Esophagus muscularis mucosa (tissue), 4 donors: ENCODE measurements around the gene NFATC1. TPM values are rescaled to one million over a fixed set of nuclear protein-coding genes. Genes with fewer than 3 reads are reported as not detected.

Experiments
- DNase-seq: peaks from one replicate; pipeline ENCODE4 v3.0.0-alpha.2; 2017; ENCODE audit errors: extremely low spot score
- H3K27ac ChIP-seq, 4 donors: fragments of 200-600 bp; sonication (generic); replicated peaks in 1 of 4; 1 replicate in 3 of 4; 2 replicates in 1 of 4; pipeline ENCODE4 v1.5.1; 2016 to 2019; ENCODE audit warnings: mild to moderate bottlenecking in 1 of 4
- H3K27me3 ChIP-seq, 4 donors: fragments of 200-600 bp; sonication (generic); one replicate each; pipeline versions ENCODE4 v1.5.1 to v1.6.0; 2016 to 2019
- H3K36me3 ChIP-seq, 4 donors: fragments of 200-600 bp; sonication (generic); one replicate each; pipeline ENCODE4 v1.5.1; 2016 to 2019
- H3K4me1 ChIP-seq, 4 donors: fragments of 200-600 bp; sonication (generic); one replicate each; pipeline ENCODE4 v1.5.1; 2016 to 2019
- H3K4me3 ChIP-seq, 4 donors: fragments of 200-600 bp; sonication (generic); 1 replicate in 2 of 4; 2 replicates in 2 of 4; pipeline ENCODE4 v1.5.1; 2016 to 2019; ENCODE audit warnings: mild to moderate bottlenecking in 4 of 4, moderate library complexity in 1 of 4
- H3K9me3 ChIP-seq, 4 donors: fragments of 200-600 bp; sonication (generic); 1 replicate in 3 of 4; 2 replicates in 1 of 4; pipeline ENCODE4 v1.5.1; 2016 to 2019
- CTCF ChIP-seq, 3 experiments: fragments of 200-600 bp in 2 of 3; fragments of 450-650 bp in 1 of 3; sonication (generic) in 2 of 3; IDR thresholded peaks; one replicate each; pipeline ENCODE4 v1.5.1; 2017 to 2019; ENCODE audit warnings: antibody characterized with exemption in 3 of 3, mild to moderate bottlenecking in 2 of 3, moderate library complexity in 1 of 3
- EP300 ChIP-seq: sonication (generic); formaldehyde crosslinking; IDR thresholded peaks from one replicate; pipeline ENCODE4 v1.6.1; 2017; ENCODE audit warnings: antibody characterized with exemption
- POLR2A ChIP-seq: fragments of 450-650 bp; IDR thresholded peaks from one replicate; pipeline ENCODE4 v1.6.1; 2017; ENCODE audit warnings: antibody characterized with exemption, moderate library complexity, mild to moderate bottlenecking, low read depth
- POLR2AphosphoS5 ChIP-seq, 2 donors: sonication (generic); formaldehyde crosslinking; IDR thresholded peaks; one replicate each; pipeline ENCODE4 v1.6.1; 2017; ENCODE audit warnings: antibody characterized with exemption in 2 of 2
- WGBS: methylation state at CpG from one replicate; pipeline ENCODE4 v1.1.5; 2018; 5-methylcytosine and 5-hydroxymethylcytosine counted together
- intact Hi-C: fragments of 100-400 bp; cut with DNase I; formaldehyde crosslinking; loops from one replicate; pipeline ENCODE4 v1.15.1; 2023
- total RNA-seq, 4 donors: library from RNA; depleted of rRNA; stranded (reverse); fragments of >200 nt; gene quantifications; one replicate each; pipeline versions ENCODE4 v1.1.0 to v1.2.1, GENCODE V29; 2016

The NFATC1 gene
- total RNA-seq, 4 donors from 2014 or later = 15.0 to 22.0 (median 17.8) TPM

DNA sequence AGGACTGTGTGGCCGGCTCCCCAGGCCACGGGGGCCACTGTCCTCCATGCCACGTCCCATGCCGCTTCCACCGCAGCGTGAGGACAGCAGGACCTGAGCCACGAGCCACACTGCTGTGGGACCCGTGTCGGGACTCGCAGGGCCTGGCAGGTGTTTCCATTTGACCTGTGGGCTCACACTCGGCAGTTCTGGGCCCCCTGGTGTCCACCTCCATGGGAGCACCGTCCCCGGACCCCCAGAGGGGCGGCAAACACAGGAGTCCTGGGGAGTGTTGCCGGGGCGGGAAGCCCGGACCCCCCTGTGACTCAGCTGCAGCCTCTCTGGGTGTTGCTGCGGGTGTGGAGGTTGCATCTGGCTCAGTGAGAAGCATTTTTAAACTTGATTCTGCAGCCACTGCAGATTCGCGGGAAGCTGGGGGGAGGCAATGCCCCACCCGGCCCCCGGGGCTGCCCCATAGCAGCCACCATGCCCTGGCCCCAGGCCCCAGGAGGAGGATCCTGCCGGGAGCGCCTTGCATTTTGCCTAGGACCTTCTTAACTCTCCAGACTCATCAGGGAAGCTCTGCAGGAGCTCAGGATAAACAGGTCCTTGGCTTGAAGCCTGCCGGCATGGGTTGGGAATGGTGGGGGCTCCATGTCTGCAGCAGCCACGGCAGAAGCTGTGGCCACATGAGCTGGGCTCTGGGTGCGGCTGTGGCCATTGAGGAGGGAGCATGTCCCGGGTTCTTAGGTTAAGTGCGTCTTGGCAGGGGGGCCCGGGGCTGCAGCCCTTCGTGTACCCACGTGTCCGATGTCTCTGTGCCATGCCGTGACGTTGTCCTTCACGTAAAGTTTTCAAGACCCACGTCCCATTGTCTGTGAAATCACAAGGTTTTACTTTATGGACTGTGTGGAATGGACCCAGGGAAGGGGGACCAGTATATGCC, 30.9 kb downstream of the NFATC1 start:
- 70% methylated on average over 22 of the region's 37 CpGs for WGBS

GRCh38 chr18:79427368-79428225, 31.9 kb downstream of the NFATC1 start:
- TF ChIP-seq POLR2AphosphoS5 (IDR thresholded peaks at IDR 0.05) (no peak), POLR2A (no peak)
- WGBS = 76% methylated on average over 24 of the region's 29 CpGs
- no peak for DNase-seq
- Histone ChIP-seq H3K9me3 (no peaks in the 10 kb centered on the region), H3K4me1 (peaks cover 8 to 37% (median 32%) of the 10 kb centered on the region in 4 donors), H3K4me3 (no peak overlapping the region), H3K27ac (no peak overlapping the region), H3K27me3 (no peaks in the 10 kb centered on the region), H3K36me3 (peaks cover 0 to 13% (median 7%) of the 10 kb centered on the region in 4 donors)
- intact Hi-C loops = no loop called here

More for the DNA sequence above, 30.9 kb downstream of the NFATC1 start:
- Histone ChIP-seq H3K27me3 (no peaks in the 10 kb centered on the region), H3K36me3 (peaks cover 0 to 12% (median 6%) of the 10 kb centered on the region in 4 donors), H3K9me3 (no peaks in the 10 kb centered on the region), H3K4me3 (no peak overlapping the region), H3K4me1 (peaks cover 8 to 46% (median 41%) of the 10 kb centered on the region in 4 donors), H3K27ac (no peak overlapping the region)
- DNase-seq = no peak
- TF ChIP-seq CTCF (IDR thresholded peaks at IDR 0.05) (no peak), POLR2A (no peak), POLR2AphosphoS5 (IDR thresholded peaks at IDR 0.05) (no peak), EP300 (no peak)
- intact Hi-C loops = no loop called here

- intact Hi-C loops = no loop called here
- peaks cover 0 to 18% (median 10%) of the 10 kb centered on the region in 4 donors for H3K36me3 ChIP-seq
- H3K9me3 ChIP-seq = no peaks in the 10 kb centered on the region
- peaks cover 6 to 30% (median 25%) of the 10 kb centered on the region in 4 donors for H3K4me1 ChIP-seq
- TF ChIP-seq EP300 (no peak), POLR2A (no peak), POLR2AphosphoS5 (IDR thresholded peaks at IDR 0.05) (no peak), CTCF (IDR thresholded peaks at IDR 0.05) (no peak)
- no peaks in the 10 kb centered on the region for H3K27me3 ChIP-seq
- H3K27ac ChIP-seq = no peak overlapping the region
- no peak overlapping the region for H3K4me3 ChIP-seq
- 82% methylated on average over 10 of the region's 10 CpGs for WGBS
- DNase-seq = no peak
Observed at GRCh38 chr18:79428287-79428686, 32.6 kb downstream of the NFATC1 start.

GRCh38 chr18:79429381-79429780, 33.7 kb downstream of the NFATC1 start:
- no peak for DNase-seq
- Histone ChIP-seq H3K4me3 (no peak overlapping the region), H3K4me1 (peaks cover 0 to 19% (median 14%) of the 10 kb centered on the region in 4 donors), H3K36me3 (peaks cover 0 to 29% (median 21%) of the 10 kb centered on the region in 4 donors), H3K27ac (no peak overlapping the region), H3K9me3 (no peaks in the 10 kb centered on the region), H3K27me3 (no peaks in the 10 kb centered on the region)
- intact Hi-C loops = no loop called here
- TF ChIP-seq EP300 (no peak), POLR2A (no peak), CTCF (IDR thresholded peaks at IDR 0.05) (no peak), POLR2AphosphoS5 (IDR thresholded peaks at IDR 0.05) (no peak)
- WGBS = 96% methylated on average over 12 of the region's 14 CpGs
